NCI-H2196 treated with DMSO at 0.1 percent for 48 hours (cell line): Measurements from ENCODE around the gene SEPHS1.
"Not testable (repeated sequence)": the region's sequence is repeated elsewhere in the genome, so short reads cannot be mapped to it uniquely, and the experiment has no call there.

Source experiments
- DNase-seq: peaks from one replicate; lab custom pipeline; 2025; ENCODE audit not compliant: unreplicated experiment; lab: John Stamatoyannopoulos, UW

The SEPHS1 gene, protein sequence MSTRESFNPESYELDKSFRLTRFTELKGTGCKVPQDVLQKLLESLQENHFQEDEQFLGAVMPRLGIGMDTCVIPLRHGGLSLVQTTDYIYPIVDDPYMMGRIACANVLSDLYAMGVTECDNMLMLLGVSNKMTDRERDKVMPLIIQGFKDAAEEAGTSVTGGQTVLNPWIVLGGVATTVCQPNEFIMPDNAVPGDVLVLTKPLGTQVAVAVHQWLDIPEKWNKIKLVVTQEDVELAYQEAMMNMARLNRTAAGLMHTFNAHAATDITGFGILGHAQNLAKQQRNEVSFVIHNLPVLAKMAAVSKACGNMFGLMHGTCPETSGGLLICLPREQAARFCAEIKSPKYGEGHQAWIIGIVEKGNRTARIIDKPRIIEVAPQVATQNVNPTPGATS

DNA sequence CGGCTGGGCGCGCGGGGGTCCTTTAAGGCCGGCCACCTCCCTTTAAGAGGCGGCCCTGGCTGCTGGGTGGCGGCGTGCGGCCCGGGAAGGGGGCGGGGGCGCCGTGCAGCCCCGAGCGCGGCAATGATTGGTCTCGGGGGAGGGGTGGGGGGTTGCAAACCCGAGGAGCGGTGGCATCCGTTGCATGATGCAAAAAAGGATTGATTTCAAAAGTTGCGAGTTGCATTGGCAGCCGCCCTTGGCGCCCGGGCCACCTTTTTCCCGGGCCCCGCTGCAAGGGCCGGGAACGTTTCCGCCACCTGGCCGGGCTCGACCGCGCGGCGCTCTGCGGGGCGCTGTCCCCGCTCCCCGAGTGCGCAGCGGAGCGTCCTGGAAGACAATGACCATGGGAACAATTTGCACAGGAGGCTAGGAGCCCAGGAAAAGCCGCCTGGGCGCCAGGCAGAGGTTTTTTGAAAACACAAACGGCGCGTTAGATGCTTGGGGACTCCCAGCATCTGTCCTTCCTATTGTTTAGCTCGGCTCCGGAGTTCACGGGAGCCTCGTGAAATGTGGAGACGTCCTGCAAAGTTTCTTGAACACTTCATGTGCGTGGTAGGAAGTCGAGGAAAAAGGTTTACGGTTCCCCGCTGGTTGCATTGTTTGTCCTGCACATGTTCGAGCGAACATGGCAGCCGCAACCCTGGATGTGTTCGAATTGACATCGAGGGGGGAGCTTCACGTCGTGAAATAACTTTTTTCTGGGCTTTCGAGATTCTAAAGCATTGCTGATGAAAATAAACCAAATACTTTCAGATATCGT, at the start of gene SEPHS1:
SEPHS1 (minus strand) TSS at position 78 of the 802 bp plus-strand sequence. CDS start 3,343 bp downstream, outside the sequence.
- DNase-seq, result no peak

DNA sequence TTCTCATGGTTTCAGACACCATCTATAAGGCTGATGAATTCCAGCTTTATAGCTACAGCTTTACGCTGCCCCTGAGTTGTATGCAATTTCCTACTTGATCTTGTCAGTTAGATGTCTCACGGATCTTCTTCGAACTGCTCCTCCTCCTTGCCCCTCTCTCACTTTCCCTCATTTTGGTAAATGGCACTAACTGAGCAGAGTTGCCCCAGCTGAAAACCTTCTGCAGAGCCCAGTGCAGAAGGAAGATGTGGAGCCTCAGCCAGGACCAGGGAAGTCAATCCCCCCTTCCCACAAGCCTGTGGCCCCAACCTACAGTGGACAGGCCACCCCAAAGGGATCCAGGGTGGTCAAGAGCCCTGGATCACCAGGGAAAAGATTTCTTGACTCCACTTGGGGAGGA, 49.0 kb upstream of the SEPHS1 start:
- no peak for DNase-seq

DNA sequence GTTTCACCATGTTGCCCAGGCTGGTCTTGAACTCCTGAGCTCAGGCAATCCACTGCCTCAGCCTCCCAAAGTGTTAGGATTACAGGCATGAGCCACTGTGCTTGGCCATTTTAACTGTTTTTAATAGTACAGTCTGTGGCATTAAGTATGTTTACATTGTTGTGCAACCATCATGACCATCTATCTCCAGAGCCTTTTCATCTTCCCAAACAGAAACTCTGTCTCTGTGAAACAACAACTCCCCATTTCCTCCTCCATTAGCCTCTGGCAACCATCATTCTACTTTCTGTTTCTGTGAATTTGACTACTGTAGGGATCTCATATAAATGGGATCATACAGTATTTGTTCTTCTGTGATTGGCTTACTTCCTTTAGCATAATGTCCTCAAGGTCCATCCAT, 48.3 kb upstream of the SEPHS1 start:
- no peak for DNase-seq

DNA sequence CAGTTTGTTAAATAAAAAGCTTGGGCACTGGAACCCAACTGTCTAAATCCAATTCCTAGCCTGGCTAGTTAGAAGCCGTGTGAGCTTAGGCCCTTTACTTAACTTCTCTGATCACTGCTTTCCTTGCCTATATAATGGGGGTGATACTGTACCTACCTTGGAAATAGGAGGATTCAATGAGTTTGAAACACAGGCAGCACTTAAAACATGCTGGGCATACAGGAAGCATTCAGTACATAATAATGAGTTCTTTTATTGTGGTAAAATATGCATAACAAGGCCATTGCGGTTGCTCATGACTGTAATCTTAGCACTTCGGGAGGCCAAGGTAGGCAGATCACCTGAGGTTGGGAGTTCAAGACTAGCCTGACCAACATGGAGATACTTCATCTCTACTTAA, 47.4 kb upstream of the SEPHS1 start:
- DNase-seq, result no peak

DNA sequence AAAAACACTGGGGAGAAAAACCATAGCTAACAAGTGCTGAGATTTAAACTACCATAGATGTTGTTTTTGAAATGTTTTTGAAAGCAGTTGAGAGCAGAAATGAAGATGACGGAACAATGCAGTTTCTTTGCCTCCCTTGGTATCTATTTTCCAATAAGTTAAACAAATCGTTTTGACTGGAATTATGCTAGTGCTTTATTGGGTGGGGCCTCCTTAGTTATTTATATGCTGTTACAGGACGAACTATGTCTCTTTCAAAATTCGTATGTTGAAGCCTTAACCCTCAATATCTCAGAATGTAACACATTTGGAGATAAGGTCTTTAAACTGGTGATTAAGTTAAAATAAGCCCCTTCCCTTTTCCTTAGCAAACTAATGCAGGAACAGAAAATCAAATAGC, 45.5 kb upstream of the SEPHS1 start:
- DNase-seq, result no peak

DNA sequence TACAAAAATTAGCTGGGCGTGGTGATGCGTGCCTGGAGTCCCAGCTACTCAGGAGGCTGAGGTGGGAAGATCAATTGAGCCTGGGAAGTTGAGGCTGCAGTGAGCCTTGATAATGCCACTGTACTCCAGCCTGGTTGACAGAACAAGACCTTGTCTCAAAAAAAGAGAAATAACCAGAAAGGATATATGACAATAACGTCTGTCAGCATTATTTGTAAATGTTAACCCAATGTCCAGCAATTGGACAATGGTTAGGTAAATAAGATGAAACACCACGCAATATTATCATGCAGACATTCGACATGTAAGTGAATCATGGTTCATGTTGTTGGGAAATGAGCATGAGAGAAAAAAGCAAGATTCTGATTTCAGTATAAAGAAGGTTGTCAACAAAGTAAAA, 44.6 kb upstream of the SEPHS1 start:
- DNase-seq, result no peak

DNA sequence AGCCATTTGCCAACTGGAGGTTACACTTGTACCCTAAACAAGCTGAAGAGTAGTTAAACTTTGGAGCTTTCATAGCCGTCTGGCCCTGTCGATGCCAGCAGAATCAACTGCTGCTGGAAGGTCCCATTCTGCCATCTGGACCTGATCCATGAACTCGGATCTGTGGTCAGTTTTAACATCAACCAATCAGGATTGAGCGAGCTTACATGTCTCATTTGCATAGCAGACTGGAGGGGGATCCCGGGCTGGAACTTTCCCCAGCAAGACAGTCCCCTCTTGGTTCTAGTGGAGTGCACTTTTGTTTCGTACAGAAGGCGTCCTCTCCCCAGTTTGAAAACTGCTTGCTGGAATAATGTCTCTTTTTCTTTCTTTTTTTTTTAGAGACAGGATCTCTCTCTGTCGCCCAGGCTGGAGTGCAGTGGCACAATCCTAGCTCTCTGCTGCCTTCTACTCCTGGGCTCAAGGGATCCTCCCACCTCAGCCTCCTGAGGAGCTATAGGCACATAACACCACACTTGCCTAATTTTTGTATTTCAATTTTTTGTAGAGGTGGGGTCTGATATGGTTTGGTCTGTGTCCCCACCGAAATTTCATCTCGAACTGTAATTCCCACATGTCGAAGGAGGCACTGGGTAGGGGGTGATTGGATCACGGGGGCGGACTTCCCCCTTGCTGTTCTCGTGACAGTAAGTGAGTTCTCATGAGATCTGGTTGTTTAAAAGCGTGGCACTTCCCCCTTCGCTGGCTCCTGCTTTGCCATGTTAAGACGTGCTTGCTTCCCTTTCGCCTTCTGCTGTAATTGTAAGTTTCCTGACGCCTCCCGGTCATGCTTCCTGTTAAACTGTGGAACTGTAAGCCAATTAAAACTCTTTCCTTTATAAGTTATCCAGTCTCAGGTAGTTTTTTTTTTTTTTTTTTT, 42.8 kb upstream of the SEPHS1 start:
- DNase-seq, result no peak

DNA sequence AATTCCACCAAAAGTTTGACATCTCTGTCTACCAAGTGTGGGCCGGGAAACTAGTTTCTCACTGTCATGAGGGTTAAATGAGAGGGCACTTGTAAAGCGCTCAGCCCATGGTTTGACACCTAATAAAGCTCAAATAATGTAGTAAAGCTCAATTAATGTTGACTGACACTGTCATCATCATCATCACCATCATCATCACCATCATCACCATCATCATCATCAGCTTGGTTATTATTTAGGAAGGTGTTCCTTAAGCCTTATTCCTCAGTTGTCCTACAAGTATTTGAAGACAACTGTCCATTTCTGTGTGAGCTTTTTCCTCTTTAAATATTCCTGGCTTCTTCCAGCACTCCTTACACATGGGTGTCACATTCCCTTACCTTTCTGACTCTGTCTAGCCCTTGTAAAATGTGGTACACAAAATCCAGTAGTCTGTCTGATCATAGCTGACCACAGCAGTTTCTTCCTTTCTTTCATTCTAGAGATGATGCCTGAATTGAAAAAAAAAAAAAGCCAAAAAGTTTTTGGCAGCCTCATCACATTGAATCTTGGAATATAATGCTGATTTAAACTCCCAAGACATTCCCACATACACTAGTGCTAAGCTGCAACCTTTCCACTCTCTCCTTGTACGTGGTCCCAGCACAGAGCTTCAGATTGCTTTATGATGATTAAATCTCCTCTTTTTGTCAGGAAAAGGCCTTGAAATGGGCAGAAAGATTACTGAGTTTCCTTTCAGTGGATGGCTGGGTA, 40.6 kb upstream of the SEPHS1 start:
- no peak for DNase-seq

DNA sequence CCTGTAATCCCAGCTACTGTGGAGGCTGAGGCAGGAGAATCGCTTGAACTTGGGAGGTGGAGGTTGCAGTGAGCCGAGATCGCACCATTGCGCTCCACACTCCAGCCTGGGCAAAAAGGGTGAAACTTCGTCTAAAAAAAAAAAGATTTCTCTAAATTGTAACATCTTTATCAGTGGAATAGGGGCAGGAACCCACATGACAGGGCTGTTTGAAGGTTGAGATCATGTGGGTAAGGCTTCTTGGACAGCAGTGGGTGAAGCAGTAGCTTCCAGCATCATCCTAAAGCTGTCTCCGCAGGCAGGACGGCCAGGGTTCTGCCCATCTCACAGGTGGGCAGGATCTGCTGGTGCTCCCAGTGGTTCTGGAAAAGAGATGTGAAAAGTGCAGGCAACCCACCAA, 37.9 kb upstream of the SEPHS1 start:
- DNase-seq, result no peak

DNA sequence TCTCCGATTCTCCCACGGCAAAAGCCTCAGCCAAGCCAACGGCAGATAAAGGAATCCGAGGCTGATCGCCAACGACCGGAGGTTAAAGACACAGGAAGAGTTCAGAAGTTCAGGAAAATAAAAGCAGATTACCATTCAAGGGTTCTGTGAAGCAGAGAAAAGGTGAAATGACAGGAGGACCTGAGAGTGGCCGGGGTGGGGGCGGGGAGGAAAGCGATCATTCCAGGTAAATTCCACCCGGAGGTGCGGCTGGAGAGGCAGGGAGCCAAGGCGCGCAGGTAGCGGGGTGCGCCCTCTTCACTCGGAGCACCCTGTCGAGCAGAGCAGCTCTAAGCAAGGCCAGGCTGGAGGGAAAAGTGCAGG, 35.3 kb upstream of the SEPHS1 start:
- no peak for DNase-seq

DNA sequence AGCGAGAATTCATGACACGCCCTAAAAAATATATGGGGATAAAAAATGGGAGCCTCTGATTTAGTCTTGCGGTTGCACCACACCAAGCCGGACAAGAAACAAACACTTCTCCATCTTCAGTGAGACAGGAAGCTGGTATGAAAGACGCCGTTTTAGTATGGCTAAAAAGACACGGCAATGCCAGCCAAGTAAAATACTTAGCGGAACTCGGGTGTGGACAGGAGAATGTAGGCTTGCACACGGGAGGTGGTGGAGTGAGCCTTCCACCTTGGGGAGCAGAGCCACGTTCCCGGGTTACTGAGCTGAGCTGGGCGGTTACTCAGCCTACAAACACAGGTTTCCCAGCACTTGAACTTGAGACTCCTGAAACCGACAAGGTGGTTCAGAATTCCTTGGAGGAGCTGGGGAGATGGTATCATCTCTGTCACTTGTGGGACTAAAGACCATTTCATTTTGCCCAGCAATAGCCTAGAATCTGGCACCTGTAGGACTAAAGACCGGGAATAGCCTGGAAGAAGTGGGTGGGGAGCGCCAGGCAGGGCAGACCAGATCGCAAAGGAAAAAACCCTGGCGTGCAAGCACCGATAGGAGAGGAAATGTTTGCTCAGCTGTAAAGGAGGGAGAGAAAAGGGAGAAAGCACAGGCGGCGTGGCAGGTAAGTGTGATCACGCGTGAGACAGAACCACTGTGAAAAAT, 34.8 kb upstream of the SEPHS1 start:
- DNase-seq, result no peak

DNA sequence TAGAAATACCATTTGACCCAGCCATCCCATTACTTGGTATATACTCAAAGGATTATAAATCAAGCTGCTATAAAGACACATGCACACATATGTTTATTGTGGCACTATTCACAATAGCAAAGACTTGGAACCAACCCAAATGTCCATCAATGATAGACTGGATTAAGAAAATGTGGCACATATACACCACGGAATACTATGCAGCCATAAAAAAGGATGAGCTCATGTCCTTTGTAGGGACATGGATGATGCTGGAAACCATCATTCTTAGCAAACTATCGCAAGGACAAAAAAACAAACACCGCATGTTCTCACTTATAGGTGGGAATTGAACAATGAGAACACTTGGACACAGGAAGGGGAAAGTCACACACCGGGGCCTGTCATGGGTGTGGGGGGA, 31.0 kb upstream of the SEPHS1 start:
- not testable (repeated sequence) for DNase-seq

DNA sequence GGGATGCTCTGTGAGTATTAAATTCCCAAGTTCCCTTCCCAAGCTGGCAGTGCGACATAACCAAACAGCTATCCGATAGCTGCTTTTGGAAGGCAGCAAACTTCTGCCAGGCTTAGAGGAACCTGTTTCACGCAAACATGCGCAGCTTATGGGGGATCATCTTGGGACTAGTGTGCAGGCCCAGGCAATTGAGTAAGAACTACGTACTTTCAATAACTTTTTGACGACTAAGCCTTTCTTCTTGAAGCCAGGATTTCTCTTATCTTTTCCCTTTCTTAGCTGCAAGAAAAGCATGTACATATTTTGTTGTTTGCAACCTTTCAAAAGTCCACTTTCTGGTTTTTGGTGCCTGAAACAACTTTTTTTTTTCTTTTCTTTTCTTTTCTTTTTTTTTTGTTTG, 28.7 kb upstream of the SEPHS1 start:
- no peak for DNase-seq

DNA sequence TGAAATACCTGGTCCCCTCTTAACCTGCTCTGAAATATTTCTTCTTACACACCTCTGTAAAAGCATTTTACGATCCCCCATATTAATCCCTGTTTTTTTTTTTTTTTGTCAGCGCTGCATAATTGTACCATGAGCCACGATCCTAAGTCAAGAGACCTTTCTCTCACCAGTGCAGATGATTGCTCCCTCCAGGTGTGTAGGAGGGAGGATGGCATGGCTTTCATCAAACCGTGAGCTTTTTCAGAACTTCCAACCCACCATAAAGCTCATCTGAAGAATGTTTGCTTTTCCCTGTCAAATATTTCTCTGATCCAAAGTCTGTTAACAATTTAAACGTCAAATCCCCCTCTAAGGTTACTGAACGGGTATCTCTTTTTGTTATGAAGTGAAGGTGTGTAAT, 28.2 kb upstream of the SEPHS1 start:
- no peak for DNase-seq

DNA sequence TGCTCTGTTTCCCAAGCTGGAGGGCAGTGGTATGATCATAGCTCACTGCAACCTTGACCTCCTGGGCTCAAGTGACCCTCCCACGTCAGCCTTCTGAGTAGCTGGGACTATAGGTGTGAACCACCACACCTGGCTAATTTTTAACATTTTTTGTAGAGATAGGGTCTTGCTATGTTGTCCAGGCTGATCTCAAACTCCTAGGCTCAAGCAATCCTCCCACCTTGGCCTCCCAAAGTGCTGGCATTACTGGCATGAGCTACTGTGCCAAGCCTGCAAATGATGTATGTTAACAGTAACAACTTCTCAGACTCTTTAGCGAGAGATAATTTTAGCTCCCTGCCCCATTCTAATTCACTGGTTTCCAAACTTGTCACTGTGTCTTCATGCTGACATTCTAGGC, 27.7 kb upstream of the SEPHS1 start:
- no peak for DNase-seq

DNA sequence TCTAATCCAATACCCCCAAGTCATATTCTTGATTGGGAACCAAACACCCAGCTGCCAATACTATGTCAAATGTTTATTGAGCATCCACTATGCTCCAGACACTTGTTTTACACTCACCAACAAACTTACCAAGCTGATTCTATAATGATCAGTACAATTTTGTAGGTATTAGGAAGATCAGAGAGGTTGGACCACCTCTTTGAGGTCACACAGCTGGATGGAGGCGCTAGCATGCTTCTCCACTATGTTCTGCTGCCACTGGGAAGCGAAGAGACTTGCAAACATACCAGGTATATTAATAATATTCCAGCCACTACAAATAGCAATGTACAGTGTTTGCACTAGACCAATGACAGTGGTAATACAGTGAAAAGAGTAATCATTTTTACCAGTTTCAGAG, 25.6 kb upstream of the SEPHS1 start:
- no peak for DNase-seq

DNA sequence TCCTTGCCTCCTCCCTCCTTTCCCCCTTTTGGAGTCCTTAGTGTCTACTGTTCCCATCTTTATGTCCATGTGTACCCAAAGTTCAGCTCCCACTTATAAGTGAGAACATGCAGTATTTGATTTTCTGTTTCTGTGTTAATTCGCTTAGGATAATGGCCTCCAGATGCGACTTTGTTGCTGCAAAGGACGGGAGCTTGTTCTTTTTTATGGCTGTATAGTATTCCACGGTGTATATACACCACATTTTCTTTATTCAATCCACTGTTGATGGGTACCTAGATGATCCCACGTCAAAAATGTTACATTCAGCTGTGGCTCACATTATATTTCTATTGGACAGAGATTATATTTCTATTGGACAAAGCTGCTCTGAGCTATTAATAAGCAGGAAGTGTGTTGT, 24.4 kb upstream of the SEPHS1 start:
- DNase-seq, result no peak

DNA sequence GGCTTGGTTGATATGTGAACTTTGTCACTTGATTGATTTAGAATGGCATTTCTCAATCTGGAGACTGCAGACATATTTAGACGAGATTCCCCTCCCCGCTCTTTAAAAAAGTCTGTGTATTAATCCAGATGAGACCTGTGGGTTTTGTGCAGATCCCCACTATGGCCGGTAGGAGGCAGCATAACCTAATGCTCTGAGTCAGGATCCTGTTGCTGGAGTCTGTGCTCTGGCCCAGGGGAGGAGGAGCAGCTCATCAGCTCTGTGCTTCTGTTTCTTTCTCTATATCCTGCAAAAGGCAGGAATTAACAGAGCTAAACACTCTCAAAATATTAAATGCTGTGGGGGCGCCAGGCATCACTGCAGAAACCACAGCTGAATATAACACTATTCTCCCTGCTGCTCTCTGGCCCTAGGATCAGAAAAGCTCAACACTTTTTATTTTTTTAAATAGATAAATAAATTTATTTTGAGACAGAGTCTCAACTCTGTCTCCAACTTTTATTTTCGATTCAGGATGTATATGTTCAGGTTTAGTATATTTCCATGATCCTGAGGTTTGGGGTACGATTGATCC, 23.9 kb upstream of the SEPHS1 start:
- DNase-seq, result peak; percentile 43

DNA sequence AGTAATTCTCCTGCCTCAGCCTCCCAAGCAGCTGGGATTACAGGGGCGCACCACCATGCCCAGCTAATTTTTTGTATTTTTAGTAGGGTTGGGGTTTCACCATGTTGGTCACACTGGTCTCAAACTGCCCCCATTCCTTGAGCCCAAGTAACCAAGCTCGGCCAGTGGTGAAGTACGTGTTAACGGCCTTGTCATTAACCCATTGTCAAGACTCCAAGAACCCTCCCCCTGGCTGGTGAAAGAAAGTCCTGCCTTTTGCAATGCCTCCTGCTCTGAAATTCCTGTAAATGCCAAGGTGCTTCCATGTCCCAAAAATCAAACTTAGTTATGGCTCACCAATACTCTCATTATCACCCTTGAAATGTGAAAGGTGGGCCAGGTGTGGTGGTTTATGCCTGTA, 18.8 kb upstream of the SEPHS1 start:
- DNase-seq, result no peak

DNA sequence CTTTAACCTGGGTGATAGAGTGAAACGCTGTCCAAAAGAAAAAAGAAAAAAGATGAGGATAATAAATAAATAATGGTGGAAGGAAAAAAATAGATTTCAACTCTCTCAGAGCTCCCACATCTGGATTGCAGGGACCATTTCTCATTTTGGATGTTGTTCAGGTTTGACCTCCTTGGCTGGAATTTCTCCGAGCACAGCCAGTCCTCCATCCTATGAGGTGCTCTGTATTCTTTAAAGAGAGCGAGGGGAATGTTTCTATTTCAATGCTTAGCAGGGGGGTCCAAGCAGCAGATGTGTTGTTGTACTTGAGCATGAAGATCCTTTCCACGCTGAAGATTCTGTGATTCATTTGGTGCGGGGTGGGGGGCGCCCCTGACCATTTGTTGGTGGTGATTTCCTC, 17.7 kb upstream of the SEPHS1 start:
- DNase-seq, result no peak
